ENCODE results near the gene ROBO1.

DNA sequence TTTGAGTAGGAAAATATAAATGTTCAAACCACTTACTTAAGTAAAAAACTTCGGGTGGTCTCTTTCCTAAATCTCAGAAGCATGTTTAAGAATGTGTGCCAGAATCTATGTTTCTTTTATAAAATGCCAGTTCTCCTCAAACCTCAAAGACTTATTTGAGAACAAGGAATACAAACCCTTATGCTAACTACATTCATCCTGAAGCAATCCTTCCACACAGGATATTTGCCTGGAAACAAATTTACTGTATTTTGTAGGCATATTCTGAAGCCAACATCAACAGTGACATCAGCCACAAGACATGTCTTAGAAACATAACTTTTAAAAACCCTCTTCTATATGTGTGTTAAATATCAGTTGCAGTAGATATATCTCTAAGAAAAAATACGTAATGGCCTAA is 1077.0 kb downstream of the ROBO1 start:
- TF ChIP-seq, protein P1, sequence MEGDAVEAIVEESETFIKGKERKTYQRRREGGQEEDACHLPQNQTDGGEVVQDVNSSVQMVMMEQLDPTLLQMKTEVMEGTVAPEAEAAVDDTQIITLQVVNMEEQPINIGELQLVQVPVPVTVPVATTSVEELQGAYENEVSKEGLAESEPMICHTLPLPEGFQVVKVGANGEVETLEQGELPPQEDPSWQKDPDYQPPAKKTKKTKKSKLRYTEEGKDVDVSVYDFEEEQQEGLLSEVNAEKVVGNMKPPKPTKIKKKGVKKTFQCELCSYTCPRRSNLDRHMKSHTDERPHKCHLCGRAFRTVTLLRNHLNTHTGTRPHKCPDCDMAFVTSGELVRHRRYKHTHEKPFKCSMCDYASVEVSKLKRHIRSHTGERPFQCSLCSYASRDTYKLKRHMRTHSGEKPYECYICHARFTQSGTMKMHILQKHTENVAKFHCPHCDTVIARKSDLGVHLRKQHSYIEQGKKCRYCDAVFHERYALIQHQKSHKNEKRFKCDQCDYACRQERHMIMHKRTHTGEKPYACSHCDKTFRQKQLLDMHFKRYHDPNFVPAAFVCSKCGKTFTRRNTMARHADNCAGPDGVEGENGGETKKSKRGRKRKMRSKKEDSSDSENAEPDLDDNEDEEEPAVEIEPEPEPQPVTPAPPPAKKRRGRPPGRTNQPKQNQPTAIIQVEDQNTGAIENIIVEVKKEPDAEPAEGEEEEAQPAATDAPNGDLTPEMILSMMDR (conservative IDR thresholded peaks at IDR 0.05), result no peak
- no peak for TF ChIP-seq ZFX (IDR thresholded peaks at IDR 0.05)
